B cell (primary cell): ENCODE results near the gene FLNA. TPM values are rescaled to one million over a fixed set of nuclear protein-coding genes. Genes with fewer than 3 reads are reported as not detected.

Source experiments
- ATAC-seq: fragments of 200-7000 bp; cut with Tn5 transposase; one replicate; pipeline ENCODE4 v1.10.0; 2021; ENCODE audit warnings: low read depth, mild to moderate bottlenecking, moderate number of reproducible peaks, moderate library complexity
- CTCF ChIA-PET: fragments of 350-600 bp; sonication (Branson Sonifier 250); formaldehyde crosslinking; loops from one replicate; lab custom pipeline; 2021; ENCODE audit warnings: antibody characterized with exemption, inconsistent platforms; lab: Charles Lee
- POLR2A ChIA-PET: fragments of 350-600 bp; sonication (Branson Sonifier 250); formaldehyde crosslinking; loops from one replicate; lab custom pipeline; 2021; ENCODE audit warnings: antibody characterized with exemption; lab: Charles Lee
- DNase-seq: peaks from one replicate; pipeline ENCODE4 v3.0.0; 2013
- H2AFZ ChIP-seq: 2 replicates; pipeline ENCODE4 v1.6.1; 2012; ENCODE audit warnings: mild to moderate bottlenecking, low read depth, low read length; ENCODE audit not compliant: insufficient read depth, poor library complexity, severe bottlenecking
- H3K27ac ChIP-seq, 2 donors: 1 replicate in 1 of 2; 2 replicates in 1 of 2; pipeline ENCODE4 v1.5.1; 2012 to 2013; ENCODE audit warnings: low read length in 2 of 2, mild to moderate bottlenecking in 2 of 2, moderate library complexity in 1 of 2
- H3K27me3 ChIP-seq, 4 experiments: fragments of 200-600 bp in 1 of 4; sonication (generic) in 1 of 4; replicated peaks in 1 of 4; 1 replicate in 2 of 4; 2 replicates in 2 of 4; pipeline versions ENCODE4 v1.6.1 to v1.7.0; 2013 to 2016; ENCODE audit warnings: low read length in 3 of 4, mild to moderate bottlenecking in 2 of 4, mixed read lengths in 1 of 4, moderate library complexity in 1 of 4; ENCODE audit not compliant: insufficient read depth in 4 of 4, control insufficient read depth in 3 of 4; ENCODE audit errors: control extremely low read depth in 1 of 4
- H3K36me3 ChIP-seq, 2 experiments: replicated peaks in 1 of 2; 1 replicate in 1 of 2; 2 replicates in 1 of 2; pipeline versions ENCODE4 v1.6.1 to v1.7.1; 2013; ENCODE audit warnings: low read length in 1 of 2; ENCODE audit not compliant: insufficient read depth in 2 of 2, control insufficient read depth in 1 of 2; ENCODE audit errors: control extremely low read depth in 1 of 2, extremely low read depth in 1 of 2
- H3K4me1 ChIP-seq, 2 donors: fragments of 200-600 bp in 1 of 2; sonication (generic) in 1 of 2; 1 replicate in 1 of 2; 2 replicates in 1 of 2; pipeline versions ENCODE4 v1.5.1 to v1.6.1; 2013 to 2017; ENCODE audit warnings: low read length in 2 of 2; ENCODE audit not compliant: control insufficient read depth in 2 of 2, insufficient read depth in 2 of 2
- H3K4me2 ChIP-seq: replicated peaks from 2 replicates; pipeline ENCODE3; 2012; ENCODE audit warnings: mild to moderate bottlenecking, low read depth, low read length; ENCODE audit not compliant: poor library complexity, severe bottlenecking
- H3K4me3 ChIP-seq, 5 experiments: fragments of 200-600 bp in 1 of 5; sonication (generic) in 1 of 5; 1 replicate in 3 of 5; 2 replicates in 2 of 5; pipeline versions ENCODE4 v1.5.1 to v1.7.0; 2011 to 2016; ENCODE audit warnings: low read length in 4 of 5, mild to moderate bottlenecking in 4 of 5, low read depth in 2 of 5, control low read depth in 1 of 5, moderate library complexity in 1 of 5; ENCODE audit not compliant: insufficient read depth in 1 of 5; ENCODE audit errors: control extremely low read depth in 1 of 5, extremely low read depth in 1 of 5
- H3K79me2 ChIP-seq: fragments of 200-600 bp; sonication (generic); one replicate; pipeline ENCODE4 v1.6.0; 2016; ENCODE audit warnings: low read length; ENCODE audit not compliant: control insufficient read depth, insufficient read depth
- H3K9ac ChIP-seq: fragments of 200-600 bp; sonication (generic); 2 replicates; pipeline ENCODE4 v1.6.1; 2017; ENCODE audit warnings: mild to moderate bottlenecking, low read length, moderate library complexity
- H3K9me3 ChIP-seq, 3 donors: one replicate each; pipeline versions ENCODE4 v1.6.1 to v1.7.1; 2013; ENCODE audit warnings: low read length in 2 of 3; ENCODE audit not compliant: control insufficient read depth in 2 of 3, insufficient read depth in 1 of 3; ENCODE audit errors: control extremely low read depth in 1 of 3
- H4K20me1 ChIP-seq: 2 replicates; pipeline ENCODE4 v1.6.0; 2012; ENCODE audit warnings: mild to moderate bottlenecking, low read length; ENCODE audit not compliant: insufficient read depth, control insufficient read depth, poor library complexity, severe bottlenecking
- H3K27ac Mint-ChIP-seq: one replicate; pipeline ENCODE4 v1.8.0; 2021; ENCODE audit warnings: mixed read lengths
- H3K27me3 Mint-ChIP-seq: one replicate; pipeline ENCODE4 v1.8.0; 2021; ENCODE audit warnings: mixed read lengths
- H3K4me1 Mint-ChIP-seq: one replicate; pipeline ENCODE4 v1.8.0; 2021; ENCODE audit warnings: mixed read lengths
- H3K4me3 Mint-ChIP-seq: one replicate; pipeline ENCODE4 v1.8.0; 2021; ENCODE audit warnings: mixed read lengths
- H3K9me3 Mint-ChIP-seq: one replicate; pipeline ENCODE4 v1.8.0; 2022; ENCODE audit warnings: mixed read lengths; ENCODE audit not compliant: insufficient read depth
- EZH2 ChIP-seq: IDR thresholded peaks from 2 replicates; pipeline ENCODE4 v1.6.1; 2012; ENCODE audit warnings: borderline replicate concordance, low read depth, mild to moderate bottlenecking, moderate library complexity, low read length; ENCODE audit not compliant: insufficient read depth, poor library complexity, severe bottlenecking
- WGBS: methylation state at CpG from one replicate; pipeline ENCODE4 v1.1.5; 2013; ENCODE audit warnings: missing lambda C conversion rate; ENCODE audit not compliant: insufficient coverage; 5-methylcytosine and 5-hydroxymethylcytosine counted together
- intact Hi-C: fragments of 100-400 bp; cut with micrococcal nuclease; formaldehyde crosslinking; loops from one replicate; pipeline ENCODE4 v1.10.0; 2022
- polyA plus RNA-seq: library from polyadenylated mRNA; depleted of rRNA; stranded (reverse); fragments of >200 nt; gene quantifications from 2 replicates; pipeline ENCODE4 v1.2.3, GENCODE V29; 2012
- total RNA-seq, 2 donors: library from RNA; stranded (reverse); fragments of 120-200 nt in 1 of 2; gene quantifications; 1 replicate in 1 of 2; 2 replicates in 1 of 2; pipeline versions ENCODE4 v1.2.3 to v1.2.4, GENCODE V29; 2013 to 2022
- TF ChIP-seq, protein P1 (sequence below): fragments of 200-600 bp; IDR thresholded peaks from one replicate; pipeline ENCODE4 v1.8.0; 2022; ENCODE audit warnings: antibody characterized with exemption, mild to moderate bottlenecking

Gene FLNA
- total and polyA plus RNA-seq, 2 donors (not counting 1 experiment from before 2014, with no cell fraction given): 342 to 510 TPM

- no peaks in the 10 kb centered on the region for H3K9me3 Mint-ChIP-seq
- no peaks in the 10 kb centered on the region for H3K9me3 ChIP-seq
- no peak overlapping the region for H3K27ac Mint-ChIP-seq
- no peak for DNase-seq
- TF ChIP-seq EZH2: no peak
- TF ChIP-seq, protein P1, sequence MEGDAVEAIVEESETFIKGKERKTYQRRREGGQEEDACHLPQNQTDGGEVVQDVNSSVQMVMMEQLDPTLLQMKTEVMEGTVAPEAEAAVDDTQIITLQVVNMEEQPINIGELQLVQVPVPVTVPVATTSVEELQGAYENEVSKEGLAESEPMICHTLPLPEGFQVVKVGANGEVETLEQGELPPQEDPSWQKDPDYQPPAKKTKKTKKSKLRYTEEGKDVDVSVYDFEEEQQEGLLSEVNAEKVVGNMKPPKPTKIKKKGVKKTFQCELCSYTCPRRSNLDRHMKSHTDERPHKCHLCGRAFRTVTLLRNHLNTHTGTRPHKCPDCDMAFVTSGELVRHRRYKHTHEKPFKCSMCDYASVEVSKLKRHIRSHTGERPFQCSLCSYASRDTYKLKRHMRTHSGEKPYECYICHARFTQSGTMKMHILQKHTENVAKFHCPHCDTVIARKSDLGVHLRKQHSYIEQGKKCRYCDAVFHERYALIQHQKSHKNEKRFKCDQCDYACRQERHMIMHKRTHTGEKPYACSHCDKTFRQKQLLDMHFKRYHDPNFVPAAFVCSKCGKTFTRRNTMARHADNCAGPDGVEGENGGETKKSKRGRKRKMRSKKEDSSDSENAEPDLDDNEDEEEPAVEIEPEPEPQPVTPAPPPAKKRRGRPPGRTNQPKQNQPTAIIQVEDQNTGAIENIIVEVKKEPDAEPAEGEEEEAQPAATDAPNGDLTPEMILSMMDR: no peak
- H3K9ac ChIP-seq: no peak overlapping the region
- no peak overlapping the region for H3K4me2 ChIP-seq
- peaks cover 32 to 40% of the 10 kb centered on the region in 2 donors for H3K4me1 ChIP-seq
- no peak overlapping the region for H2AFZ ChIP-seq
- H3K79me2 ChIP-seq: peaks cover 8% of the 10 kb centered on the region
- H3K4me3 Mint-ChIP-seq: no peak overlapping the region
- no peak for ATAC-seq
- H3K27me3 Mint-ChIP-seq: no peaks in the 10 kb centered on the region
- H3K36me3 ChIP-seq: peaks cover 0 to 87% of the 10 kb centered on the region in 2 experiments
- intact Hi-C loops: no loop called here
- CTCF ChIA-PET: no interaction called here
- 96% methylated on average over 8 of the region's 13 CpGs for WGBS
- H3K27ac ChIP-seq: no peak overlapping the region
- no peak overlapping the region for H3K4me3 ChIP-seq
- peaks cover 28% of the 10 kb centered on the region for H3K4me1 Mint-ChIP-seq
- POLR2A ChIA-PET: no interaction called here
- H4K20me1 ChIP-seq: peaks cover 44% of the 10 kb centered on the region
- H3K27me3 ChIP-seq: no peaks in the 10 kb centered on the region
Observed at GRCh38 chrX:154354516-154354915, 19.9 kb downstream of the FLNA start.

- Mint-ChIP-seq H3K4me3 (no peak overlapping the region), H3K9me3 (no peaks in the 10 kb centered on the region), H3K27me3 (no peaks in the 10 kb centered on the region), H3K27ac (no peak overlapping the region), H3K4me1 (peaks cover 28% of the 10 kb centered on the region)
- no peaks in the 10 kb centered on the region for H3K9me3 ChIP-seq
- no peak overlapping the region for H3K27ac ChIP-seq
- no peak overlapping the region for H3K9ac ChIP-seq
- H3K4me2 ChIP-seq: no peak overlapping the region
- no peak for ATAC-seq
- H3K36me3 ChIP-seq: peaks cover 0 to 87% of the 10 kb centered on the region in 2 experiments
- H4K20me1 ChIP-seq: peaks cover 39% of the 10 kb centered on the region
- intact Hi-C loops: no loop called here
- H3K79me2 ChIP-seq: peaks cover 8% of the 10 kb centered on the region
- H3K27me3 ChIP-seq: no peaks in the 10 kb centered on the region
- DNase-seq: no peak
- no peak overlapping the region for H2AFZ ChIP-seq
- H3K4me1 ChIP-seq: peaks cover 35 to 45% of the 10 kb centered on the region in 2 donors
- H3K4me3 ChIP-seq: no peak overlapping the region
- CTCF ChIA-PET: no interaction called here
- TF ChIP-seq, protein P1: no peak
- no peak for TF ChIP-seq EZH2
- 83% methylated on average over 2 of the region's 14 CpGs for WGBS
- POLR2A ChIA-PET: no interaction called here
Observed at GRCh38 chrX:154354013-154354412, 20.4 kb downstream of the FLNA start.
